Activated CD4-positive, alpha-beta T cell treated with anti-CD3 and anti-CD28 coated beads, Interleukin-2, amount 50 U/mL, for 4 hours (primary cell): Measurements from ENCODE around the gene DIPK1B.
A peak's percentile ranks its signal among the peaks of the same experiment; 100 is the strongest.

Source experiments
- DNase-seq, 2 experiments: peaks; one replicate each; pipeline ENCODE4 v3.0.0-alpha.2; 2020

Gene DIPK1B

GRCh38 chr9:136721339-136722092 lies 9.1 kb downstream of the DIPK1B start:
- DNase-seq: no peak

- no peak for DNase-seq
These were observed 10.0 kb downstream of the DIPK1B start for GRCh38 chr9:136722093-136722968.

GRCh38 chr9:136722969-136723356 lies 10.6 kb downstream of the DIPK1B start:
- DNase-seq: no peak

GRCh38 chr9:136723362-136723976 lies 11.1 kb downstream of the DIPK1B start:
- DNase-seq: no peak

GRCh38 chr9:136723989-136724388 lies 11.6 kb downstream of the DIPK1B start:
- no peak for DNase-seq

- no peak for DNase-seq
These were observed 12.4 kb downstream of the DIPK1B start for GRCh38 chr9:136724772-136725171.

GRCh38 chr9:136725612-136726011 lies 13.2 kb downstream of the DIPK1B start:
- DNase-seq: no peak

- no peak for DNase-seq
These were observed 13.7 kb downstream of the DIPK1B start for GRCh38 chr9:136726118-136726517.

- DNase-seq: peak; percentile 39 to 40
These were observed 14.3 kb downstream of the DIPK1B start for GRCh38 chr9:136726631-136727191.

GRCh38 chr9:136728080-136728547 lies 15.7 kb downstream of the DIPK1B start:
- DNase-seq: peak; percentile 90 to 92

GRCh38 chr9:136728548-136729123 lies 16.3 kb downstream of the DIPK1B start:
- no peak for DNase-seq

- DNase-seq: no peak
These were observed 16.8 kb downstream of the DIPK1B start for GRCh38 chr9:136729144-136729543.

GRCh38 chr9:136729926-136730325 lies 17.6 kb downstream of the DIPK1B start:
- DNase-seq: no peak

GRCh38 chr9:136732444-136733178 lies 20.2 kb downstream of the DIPK1B start:
- no peak for DNase-seq

- DNase-seq: no peak
These were observed 21.2 kb downstream of the DIPK1B start for GRCh38 chr9:136733611-136734010.

- DNase-seq: no peak
These were observed 22.6 kb downstream of the DIPK1B start for GRCh38 chr9:136734837-136735496.

GRCh38 chr9:136735812-136736480 lies 23.6 kb downstream of the DIPK1B start:
- no peak for DNase-seq

GRCh38 chr9:136738960-136739359 lies 26.6 kb downstream of the DIPK1B start:
- no peak for DNase-seq

- DNase-seq: no peak
These were observed 27.1 kb downstream of the DIPK1B start for GRCh38 chr9:136739509-136739908.

GRCh38 chr9:136740069-136740468 lies 27.7 kb downstream of the DIPK1B start:
- no peak for DNase-seq

GRCh38 chr9:136740491-136740890 lies 28.1 kb downstream of the DIPK1B start:
- no peak for DNase-seq
